IMR-90 (cell line): ENCODE results near the gene NXN. TPM values are rescaled to one million over a fixed set of nuclear protein-coding genes. Genes with fewer than 3 reads are reported as not detected.

Experiments
- ATAC-seq: fragments of 200-7000 bp; cut with Tn5 transposase; 2 replicates; pipeline ENCODE4 v1.9.1; 2020; ENCODE audit warnings: low read depth, mild to moderate bottlenecking, moderate library complexity
- BruUV-seq: library from RNA; stranded (reverse); fragments of 400-500 nt; replicated peaks from 2 replicates; lab custom pipeline; 2021; lab: Mats Ljungman, UMichigan
- CTCF ChIA-PET: fragments of 300-600 bp; formaldehyde crosslinking; extraction: SDS; loops from one replicate; lab custom pipeline; 2021; ENCODE audit warnings: antibody characterized with exemption; lab: Yijun Ruan, JAX
- POLR2A ChIA-PET: fragments of 300-600 bp; sonication (Branson Sonifier 250); formaldehyde crosslinking; loops from one replicate; lab custom pipeline; 2022; ENCODE audit warnings: antibody characterized with exemption; ENCODE audit not compliant: unreplicated experiment; lab: Charles Lee
- DNase-seq: peaks from one replicate; pipeline ENCODE4 v3.0.0; 2013
- H2AFZ ChIP-seq: replicated peaks from 2 replicates; pipeline ENCODE3; 2013; ENCODE audit warnings: low read length, mild to moderate bottlenecking; ENCODE audit not compliant: poor library complexity
- H2AK5ac ChIP-seq: 2 replicates; pipeline ENCODE4 v1.6.1; 2013; ENCODE audit warnings: low read depth, low read length, inconsistent platforms
- H2AK9ac ChIP-seq: replicated peaks from 2 replicates; pipeline ENCODE3; 2013; ENCODE audit warnings: mild to moderate bottlenecking, low read depth, low read length, moderate library complexity; ENCODE audit not compliant: poor library complexity
- H2BK120ac ChIP-seq: 2 replicates; pipeline ENCODE4 v1.6.1; 2013; ENCODE audit warnings: low read depth, low read length, inconsistent platforms
- H2BK15ac ChIP-seq: 3 replicates; pipeline ENCODE4 v1.6.1; 2013; ENCODE audit warnings: low read depth, low read length, inconsistent platforms
- H2BK20ac ChIP-seq: 2 replicates; pipeline ENCODE4 v1.6.1; 2013; ENCODE audit warnings: low read depth, mild to moderate bottlenecking, inconsistent platforms, low read length, moderate library complexity
- H2BK5ac ChIP-seq: 2 replicates; pipeline ENCODE4 v1.6.1; 2013; ENCODE audit warnings: mild to moderate bottlenecking, low read depth, low read length, inconsistent platforms; ENCODE audit not compliant: poor library complexity, severe bottlenecking
- H3K14ac ChIP-seq: replicated peaks from 2 replicates; pipeline ENCODE4 v1.6.1; 2013; ENCODE audit warnings: low read depth, low read length, inconsistent platforms
- H3K18ac ChIP-seq: 2 replicates; pipeline ENCODE4 v1.6.1; 2013; ENCODE audit warnings: low read depth, low read length, control low read depth
- H3K23ac ChIP-seq: 2 replicates; pipeline ENCODE4 v1.6.1; 2013; ENCODE audit warnings: low read depth, low read length, inconsistent platforms
- H3K27ac ChIP-seq: 2 replicates; pipeline ENCODE4 v1.5.1; 2013; ENCODE audit warnings: mild to moderate bottlenecking, control low read depth, low read length; ENCODE audit not compliant: insufficient read depth
- H3K27me3 ChIP-seq: 2 replicates; pipeline ENCODE4 v1.6.1; 2013; ENCODE audit warnings: low read length; ENCODE audit not compliant: control insufficient read depth, insufficient read depth
- H3K36me3 ChIP-seq: 2 replicates; pipeline ENCODE4 v1.6.1; 2013; ENCODE audit warnings: low read length, mixed read lengths; ENCODE audit not compliant: control insufficient read depth, insufficient read depth
- H3K4ac ChIP-seq: 2 replicates; pipeline ENCODE4 v1.6.1; 2013; ENCODE audit warnings: low read depth, low read length, inconsistent platforms
- H3K4me1 ChIP-seq: 2 replicates; pipeline ENCODE4 v1.6.1; 2013; ENCODE audit warnings: low read length, mixed read lengths; ENCODE audit not compliant: control insufficient read depth, insufficient read depth
- H3K4me2 ChIP-seq: 2 replicates; pipeline ENCODE4 v1.6.1; 2013; ENCODE audit warnings: low read depth, mild to moderate bottlenecking, control low read depth, low read length, moderate library complexity
- H3K4me3 ChIP-seq: 2 replicates; pipeline ENCODE4 v1.5.1; 2013; ENCODE audit warnings: low read depth, mild to moderate bottlenecking, control low read depth, low read length, moderate library complexity; ENCODE audit not compliant: insufficient read depth
- H3K56ac ChIP-seq: 2 replicates; pipeline ENCODE4 v1.6.1; 2013; ENCODE audit warnings: low read length, inconsistent platforms; ENCODE audit not compliant: insufficient read depth; ENCODE audit errors: extremely low read depth
- H3K79me1 ChIP-seq, 2 experiments: 2 replicates each; pipeline ENCODE4 v1.6.1; 2013; ENCODE audit warnings: low read length in 2 of 2, inconsistent platforms in 1 of 2, low read depth in 1 of 2
- H3K9ac ChIP-seq: 2 replicates; pipeline ENCODE4 v1.6.1; 2013; ENCODE audit warnings: low read depth, low read length, control low read depth
- H3K9me1 ChIP-seq: 2 replicates; pipeline ENCODE4 v1.6.1; 2013; ENCODE audit warnings: low read length, inconsistent platforms; ENCODE audit not compliant: insufficient read depth
- H3K9me3 ChIP-seq: 2 replicates; pipeline ENCODE4 v1.6.1; 2013; ENCODE audit warnings: low read length; ENCODE audit not compliant: control insufficient read depth, insufficient read depth
- H4K20me1 ChIP-seq: 2 replicates; pipeline ENCODE4 v1.6.1; 2013; ENCODE audit warnings: low read length, inconsistent platforms; ENCODE audit not compliant: insufficient read depth
- H4K5ac ChIP-seq: 2 replicates; pipeline ENCODE4 v1.6.1; 2013; ENCODE audit warnings: mild to moderate bottlenecking, low read depth, low read length, control low read depth
- H4K8ac ChIP-seq, 2 experiments: 2 replicates each; pipeline ENCODE4 v1.6.1; 2013; ENCODE audit warnings: low read depth in 2 of 2, low read length in 2 of 2, control low read depth in 1 of 2, inconsistent platforms in 1 of 2
- H4K91ac ChIP-seq: 2 replicates; pipeline ENCODE4 v1.6.1; 2013; ENCODE audit warnings: low read depth, low read length, inconsistent platforms; ENCODE audit not compliant: insufficient read depth
- BHLHE40 ChIP-seq: fragments of 150-350 bp; IDR thresholded peaks from 2 replicates; pipeline ENCODE4 v1.6.1; 2016; ENCODE audit warnings: mild to moderate bottlenecking, low read depth, low read length
- CEBPB ChIP-seq: IDR thresholded peaks from 2 replicates; pipeline ENCODE4 v1.6.1; 2012; ENCODE audit warnings: low read depth, low read length, improper control_type of control experiment
- CHD1 ChIP-seq: IDR thresholded peaks from 2 replicates; pipeline ENCODE4 v1.6.1; 2012; ENCODE audit warnings: low read depth, low read length, improper control_type of control experiment
- CTCF ChIP-seq: conservative IDR thresholded peaks from 2 replicates; pipeline ENCODE4 v1.5.1; 2012; ENCODE audit warnings: mild to moderate bottlenecking, low read depth, low read length, improper control_type of control experiment
- ELK1 ChIP-seq: fragments of 150-350 bp; IDR thresholded peaks from 2 replicates; pipeline ENCODE4 v1.6.1; 2016; ENCODE audit warnings: low read depth, mild to moderate bottlenecking, low read length, moderate library complexity, borderline replicate concordance
- FOS ChIP-seq: fragments of 150-350 bp; IDR thresholded peaks from 2 replicates; pipeline ENCODE4 v1.6.1; 2016; ENCODE audit warnings: low read depth, low read length
- MAFK ChIP-seq: IDR thresholded peaks from 2 replicates; pipeline ENCODE4 v1.6.1; 2012; ENCODE audit warnings: low read depth, low read length, improper control_type of control experiment
- MAZ ChIP-seq: IDR thresholded peaks from 2 replicates; pipeline ENCODE4 v1.6.1; 2012; ENCODE audit warnings: low read depth, mild to moderate bottlenecking, low read length, improper control_type of control experiment, moderate library complexity, borderline replicate concordance
- MXI1 ChIP-seq: IDR thresholded peaks from 2 replicates; pipeline ENCODE4 v1.6.1; 2012; ENCODE audit warnings: low read depth, mild to moderate bottlenecking, low read length, moderate library complexity, borderline replicate concordance
- NFE2L2 ChIP-seq: fragments of 150-350 bp; IDR thresholded peaks from 2 replicates; pipeline ENCODE4 v1.6.1; 2016; ENCODE audit warnings: low read depth, mild to moderate bottlenecking, low read length
- POLR2A ChIP-seq: IDR thresholded peaks from 2 replicates; pipeline ENCODE4 v1.6.1; 2012; ENCODE audit warnings: mild to moderate bottlenecking, low read depth, low read length
- RAD21 ChIP-seq: IDR thresholded peaks from 2 replicates; pipeline ENCODE4 v1.6.1; 2012; ENCODE audit warnings: low read length, improper control_type of control experiment
- RCOR1 ChIP-seq: IDR thresholded peaks from 2 replicates; pipeline ENCODE4 v1.6.1; 2012; ENCODE audit warnings: mild to moderate bottlenecking, low read length, improper control_type of control experiment; ENCODE audit not compliant: insufficient replicate concordance
- RFX5 ChIP-seq: IDR thresholded peaks from 2 replicates; pipeline ENCODE4 v1.8.0; 2012; ENCODE audit warnings: low read depth, mild to moderate bottlenecking, low read length, moderate library complexity
- SMC3 ChIP-seq: fragments of 150-350 bp; IDR thresholded peaks from 2 replicates; pipeline ENCODE4 v1.6.1; 2016; ENCODE audit warnings: low read depth, mild to moderate bottlenecking, antibody characterized with exemption, low read length, moderate library complexity
- USF2 ChIP-seq: fragments of 150-350 bp; IDR thresholded peaks from 2 replicates; pipeline ENCODE4 v1.6.1; 2017; ENCODE audit warnings: mild to moderate bottlenecking, antibody characterized with exemption, low read length, low read depth
- WGBS, 2 experiments: methylation state at CpG; one replicate each; pipeline versions ENCODE4 v1.1.5 to v1.1.7; 2013; ENCODE audit warnings: missing lambda C conversion rate in 2 of 2; ENCODE audit not compliant: insufficient read length in 1 of 2; ENCODE audit errors: extremely low coverage in 2 of 2; 5-methylcytosine and 5-hydroxymethylcytosine counted together
- dilution Hi-C: fragments of 300-500 bp; cut with HindIII; formaldehyde crosslinking; loops from one replicate; pipeline ENCODE4 v1.14.3; 2018; ENCODE audit warnings: low sequenced_read_pairs; ENCODE audit not compliant: unreplicated experiment
- in situ Hi-C: fragments of 300-500 bp; cut with MboI; formaldehyde crosslinking; loops from 3 replicates; pipeline ENCODE4 v1.14.3; 2019; ENCODE audit warnings: low sequenced_read_pairs, inconsistent platforms, mixed read lengths
- intact Hi-C: fragments of 100-400 bp; cut with micrococcal nuclease; formaldehyde crosslinking; loops from 2 replicates; pipeline ENCODE4 v1.10.0; 2022
- polyA plus RNA-seq, 3 experiments: library from polyadenylated mRNA; depleted of rRNA; stranded (reverse); fragments of >200 nt; gene quantifications; 2 replicates each; pipeline ENCODE4 v1.2.3, GENCODE V29; 2012; ENCODE audit warnings: low replicate concordance in 1 of 3
- total RNA-seq: library from RNA; depleted of rRNA; stranded (reverse); fragments of >200 nt; gene quantifications from 2 replicates; pipeline ENCODE4 v1.2.3, GENCODE V29; 2012

The NXN gene
- total and polyA plus RNA-seq, 2 of the 4 experiments (the other 2 are of a cell fraction): 52.5 to 116 TPM

- Histone ChIP-seq H3K4me1 (no peaks in the 10 kb centered on the region), H3K4ac (no peak overlapping the region), H2AFZ (no peak overlapping the region), H3K9ac (no peak overlapping the region), H3K18ac (no peak overlapping the region), H2BK120ac (no peak overlapping the region), H3K9me1 (no peaks in the 10 kb centered on the region), H3K4me2 (no peak overlapping the region), H4K8ac (no peak overlapping the region), H4K20me1 (no peaks in the 10 kb centered on the region), H3K79me1 (peaks cover 0 to 3% of the 10 kb centered on the region in 2 experiments; a peak in 1 of 4 replicates), H3K4me3 (no peak overlapping the region), H3K36me3 (peaks cover 42% of the 10 kb centered on the region), H3K27me3 (no peaks in the 10 kb centered on the region), H4K5ac (no peak overlapping the region), H2AK5ac (no peak overlapping the region), H3K23ac (no peak overlapping the region), H3K27ac (no peak overlapping the region), H2BK20ac (no peak overlapping the region), H2AK9ac (no peak overlapping the region), H3K9me3 (no peaks in the 10 kb centered on the region), H3K14ac (no peak overlapping the region), H2BK5ac (no peak overlapping the region), H3K56ac (no peak overlapping the region), H2BK15ac (no peak overlapping the region), H4K91ac (no peak overlapping the region)
- POLR2A ChIA-PET: no interaction called here
- in situ Hi-C loops (no loop called here), dilution Hi-C loops (no loop called here), intact Hi-C loops (no loop called here)
- no TSS peak for BruUV-seq
- 100% methylated on average over 1 of the region's 5 CpGs; no CpG with 5 or more reads in 1 of the 2 experiments for WGBS, 2 experiments
- no peak for TF ChIP-seq RCOR1
- TF ChIP-seq POLR2A: no peak
- TF ChIP-seq RAD21: no peak
- no peak for TF ChIP-seq MAZ
- no peak for TF ChIP-seq FOS
- TF ChIP-seq NFE2L2: no peak
- no peak for TF ChIP-seq USF2
- TF ChIP-seq ELK1: no peak
- TF ChIP-seq CTCF: no peak
- no peak for TF ChIP-seq SMC3
- TF ChIP-seq MAFK: no peak
- TF ChIP-seq MXI1: no peak
- no peak for TF ChIP-seq BHLHE40
- no peak for TF ChIP-seq CEBPB
- TF ChIP-seq CHD1: no peak
- TF ChIP-seq RFX5: no peak
- ATAC-seq (no peak), DNase-seq (no peak)
- CTCF ChIA-PET: no interaction called here
Measured at GRCh38 chr17:759964-760363, 219.6 kb downstream of the NXN start.
